HepG2 (cell line): ENCODE data around the gene GALNT17. TPM values are rescaled to one million over a fixed set of nuclear protein-coding genes. Genes with fewer than 3 reads are reported as not detected.

Experiments
- ATAC-seq: fragments of 200-7000 bp; cut with Tn5 transposase; 3 replicates; pipeline ENCODE4 v1.9.1; 2020; ENCODE audit warnings: mild to moderate bottlenecking, moderate library complexity
- BruUV-seq: library from RNA; stranded (reverse); fragments of 400-500 nt; replicated peaks from 2 replicates; lab custom pipeline; 2021; lab: Mats Ljungman, UMichigan
- CTCF ChIA-PET: fragments of 300-600 bp; formaldehyde crosslinking; extraction: SDS; loops from one replicate; lab custom pipeline; 2021; ENCODE audit warnings: low total read pairs, inconsistent platforms, low intra/inter-chr PET ratio; lab: Yijun Ruan, JAX
- POLR2A ChIA-PET: fragments of 350-600 bp; sonication (Branson Sonifier 250); formaldehyde crosslinking; loops from one replicate; lab custom pipeline; 2020; ENCODE audit warnings: antibody characterized with exemption, inconsistent platforms; lab: Yijun Ruan, JAX
- DNase-seq: peaks from one replicate; pipeline ENCODE4 v3.0.0-alpha.2; 2015; ENCODE audit warnings: low spot score
- FAIRE-seq: peaks from 3 replicates; lab custom pipeline; 2011; peaks lifted over from hg19 to GRCh38; lab: Jason Lieb, UNC
- H2AFZ ChIP-seq: one replicate; pipeline ENCODE4 v1.6.1; 2011; ENCODE audit warnings: low read length, inconsistent platforms
- H3K27ac ChIP-seq: fragments of 300-600 bp; 3 replicates; pipeline ENCODE4 v1.8.0; 2011; ENCODE audit warnings: mixed run types, mild to moderate bottlenecking, mixed read lengths, low read length, inconsistent platforms; ENCODE audit not compliant: insufficient read depth; ENCODE audit errors: extremely low read length
- H3K27me3 ChIP-seq, 2 experiments: fragments of 200-600 bp in 1 of 2; 2 replicates in 1 of 2; 3 replicates in 1 of 2; pipeline versions ENCODE4 v1.6.0 to v1.8.0; 2011; ENCODE audit warnings: low read length in 2 of 2, mild to moderate bottlenecking in 2 of 2, moderate library complexity in 2 of 2, inconsistent platforms in 1 of 2; ENCODE audit not compliant: insufficient read depth in 2 of 2, control insufficient read depth in 1 of 2
- H3K36me3 ChIP-seq, 2 experiments: fragments of 200-600 bp in 1 of 2; replicated peaks in 1 of 2; 2 replicates in 1 of 2; 3 replicates in 1 of 2; pipeline versions ENCODE4 v1.5.1 to v1.8.0; 2011; ENCODE audit warnings: low read length in 2 of 2, inconsistent platforms in 1 of 2; ENCODE audit not compliant: insufficient read depth in 2 of 2, control insufficient read depth in 1 of 2
- H3K4me1 ChIP-seq: 2 replicates; pipeline ENCODE4 v1.5.1; 2012; ENCODE audit warnings: low read length, inconsistent platforms; ENCODE audit not compliant: insufficient read depth
- H3K4me2 ChIP-seq: 2 replicates; pipeline ENCODE4 v1.6.0; 2011; ENCODE audit warnings: low read depth, low read length, inconsistent platforms
- H3K4me3 ChIP-seq, 3 experiments: fragments of 200-600 bp in 1 of 3; sonication (generic), shearing (Covaris generic) in 1 of 3; replicated peaks in 1 of 3; 2 replicates each; pipeline ENCODE4 v1.5.1; 2011 to 2016; ENCODE audit warnings: low read length in 3 of 3, inconsistent platforms in 2 of 3, low read depth in 2 of 3, mild to moderate bottlenecking in 2 of 3, control low read depth in 1 of 3, mixed read lengths in 1 of 3; ENCODE audit not compliant: insufficient read depth in 1 of 3
- H3K79me2 ChIP-seq: one replicate; pipeline ENCODE4 v1.6.1; 2011; ENCODE audit warnings: low read length, inconsistent platforms; ENCODE audit not compliant: insufficient read depth
- H3K9ac ChIP-seq: 2 replicates; pipeline ENCODE4 v1.6.0; 2011; ENCODE audit warnings: mild to moderate bottlenecking, low read depth, low read length, inconsistent platforms; ENCODE audit not compliant: insufficient read depth
- H3K9me3 ChIP-seq: 2 replicates; pipeline ENCODE4 v1.5.1; 2012; ENCODE audit warnings: mild to moderate bottlenecking, low read length
- H4K20me1 ChIP-seq: 2 replicates; pipeline ENCODE4 v1.6.0; 2011; ENCODE audit warnings: inconsistent platforms, mild to moderate bottlenecking, low read length, moderate library complexity; ENCODE audit not compliant: insufficient read depth
- SMAD3 ChIP-seq: sonication (generic); formaldehyde crosslinking; IDR thresholded peaks from 2 replicates; pipeline ENCODE4 v1.4.0; 2020; ENCODE audit warnings: missing genetic modification reagents
- SP5 ChIP-seq: IDR thresholded peaks from 2 replicates; pipeline ENCODE4 v1.6.1; 2016; ENCODE audit warnings: low read depth, borderline replicate concordance
- THYN1 ChIP-seq: sonication (generic); formaldehyde crosslinking; IDR thresholded peaks from 2 replicates; pipeline ENCODE4 v1.8.1; 2023; ENCODE audit warnings: low read depth, mild to moderate bottlenecking, moderate library complexity, missing genetic modification reagents, borderline replicate concordance
- ZBTB44 ChIP-seq: sonication (generic); formaldehyde crosslinking; IDR thresholded peaks from 2 replicates; pipeline ENCODE4 v1.4.0; 2020; ENCODE audit warnings: missing genetic modification reagents
- ZNF101 ChIP-seq: sonication (generic); formaldehyde crosslinking; IDR thresholded peaks from 2 replicates; pipeline ENCODE4 v1.4.0; 2020; ENCODE audit warnings: mild to moderate bottlenecking, low read depth, missing genetic modification reagents, borderline replicate concordance
- ZNF430 ChIP-seq: sonication (generic); formaldehyde crosslinking; IDR thresholded peaks from 2 replicates; pipeline ENCODE4 v1.9.0; 2021; ENCODE audit warnings: mild to moderate bottlenecking, missing genetic modification reagents
- ZNF484 ChIP-seq: sonication (generic); formaldehyde crosslinking; IDR thresholded peaks from 2 replicates; pipeline ENCODE4 v1.5.1; 2020; ENCODE audit warnings: mild to moderate bottlenecking, low read depth, missing genetic modification reagents, borderline replicate concordance
- ZNF543 ChIP-seq: sonication (generic); formaldehyde crosslinking; IDR thresholded peaks from 2 replicates; pipeline ENCODE4 v1.4.0; 2020; ENCODE audit warnings: mild to moderate bottlenecking, missing genetic modification reagents
- ZNF607 ChIP-seq: sonication (generic); formaldehyde crosslinking; IDR thresholded peaks from 2 replicates; pipeline ENCODE4 v1.5.1; 2020; ENCODE audit warnings: missing genetic modification reagents, mild to moderate bottlenecking, borderline replicate concordance
- WGBS: methylation state at CpG from one replicate; pipeline ENCODE4 v1.1.6; 2017; ENCODE audit warnings: low lambda C conversion rate; 5-methylcytosine and 5-hydroxymethylcytosine counted together
- in situ Hi-C: cut with HindIII; loops from 2 replicates; pipeline ENCODE4 v1.10.0; 2017; ENCODE audit warnings: low pct_unique_long_range_greater_than_20kb; ENCODE audit not compliant: extremely low pct_ligation_motif_present
- intact Hi-C: fragments of 100-400 bp; cut with micrococcal nuclease; formaldehyde crosslinking; loops from one replicate; pipeline ENCODE4 v1.10.0; 2022; ENCODE audit not compliant: unreplicated experiment
- polyA plus RNA-seq, 8 experiments: library from polyadenylated mRNA; depleted of rRNA in 3 of 8; stranded (reverse) in 7 of 8; unstranded in 1 of 8; fragments of >200 nt; fragmentation: Illumina TruSeq in 4 of 8; extraction: Trizol in 4 of 8; gene quantifications; 2 replicates each; pipeline versions ENCODE4 v1.2.1 to v1.2.3, GENCODE V29; 2011 to 2016; ENCODE audit warnings: low read depth in 4 of 8, missing spikeins in 1 of 8, mixed read lengths in 1 of 8; ENCODE audit not compliant: insufficient read depth in 1 of 8
- total RNA-seq, 5 experiments: library from RNA; depleted of rRNA; stranded (reverse); fragments of >200 nt; fragmentation: Illumina TruSeq; extraction: Trizol; gene quantifications; 2 replicates each; pipeline ENCODE4 v1.2.3, GENCODE V29; 2016; ENCODE audit warnings: low read depth in 1 of 5

Gene GALNT17
- total and polyA plus RNA-seq, 2 of the 13 experiments (the other 11 are each of a cell fraction or from before 2014, with no cell fraction given), result not detected

GRCh38 chr7:71264005-71264404 lies 132.1 kb downstream of the GALNT17 start:
- H3K4me3 ChIP-seq, result no peak overlapping the region
- no peaks in the 10 kb centered on the region; a peak in 1 of 5 replicates for H3K27me3 ChIP-seq
- WGBS, result 25% methylated on average over 3 of the region's 3 CpGs
- no TSS peak for BruUV-seq
- H4K20me1 ChIP-seq, result no peaks in the 10 kb centered on the region
- H3K4me1 ChIP-seq, result no peaks in the 10 kb centered on the region
- POLR2A ChIA-PET, result no interaction called here
- no peak for FAIRE-seq
- CTCF ChIA-PET, result no interaction called here
- H2AFZ ChIP-seq, result no peak overlapping the region
- no peak for ATAC-seq
- H3K36me3 ChIP-seq, result no peaks in the 10 kb centered on the region
- H3K4me2 ChIP-seq, result no peak overlapping the region
- no peak overlapping the region for H3K9ac ChIP-seq
- intact Hi-C loops, result no loop called here
- H3K27ac ChIP-seq, result no peak overlapping the region
- TF ChIP-seq ZNF607 (no peak), ZNF101 (CRISPR knock-in tag) (no peak)
- TF ChIP-seq, all 625 proteins: peak for 0
- in situ Hi-C loops, result no loop called here
- DNase-seq, result no peak
- H3K9me3 ChIP-seq, result peaks cover 10% of the 10 kb centered on the region; the same call in 1 of the 2 replicates
- no peaks in the 10 kb centered on the region for H3K79me2 ChIP-seq

- H3K79me2 ChIP-seq, result no peaks in the 10 kb centered on the region
- no peak for DNase-seq
- in situ Hi-C loops, result no loop called here
- no peaks in the 10 kb centered on the region for H3K27me3 ChIP-seq
- no peak overlapping the region for H3K9ac ChIP-seq
- no peaks in the 10 kb centered on the region for H4K20me1 ChIP-seq
- no peak overlapping the region for H2AFZ ChIP-seq
- CTCF ChIA-PET, result no interaction called here
- no TSS peak for BruUV-seq
- H3K4me2 ChIP-seq, result no peak overlapping the region
- H3K4me3 ChIP-seq, result no peak overlapping the region
- POLR2A ChIA-PET, result no interaction called here
- no peaks in the 10 kb centered on the region for H3K36me3 ChIP-seq
- H3K4me1 ChIP-seq, result no peaks in the 10 kb centered on the region
- intact Hi-C loops, result no loop called here
- TF ChIP-seq ZBTB44 (CRISPR knock-in tag) (no peak), THYN1 (CRISPR knock-in tag) (no peak), ZNF430 (CRISPR knock-in tag) (no peak), ZNF484 (no peak), ZNF543 (CRISPR knock-in tag) (no peak), SP5 (CRISPR knock-in tag) (no peak), SMAD3 (no peak)
- WGBS, result under 1% methylated on average over 7 of the region's 7 CpGs
- no peak overlapping the region for H3K27ac ChIP-seq
- FAIRE-seq, result no peak
- no peak for ATAC-seq
- peaks cover 10% of the 10 kb centered on the region; the same call in 1 of the 2 replicates for H3K9me3 ChIP-seq
Observed at GRCh38 chr7:71266912-71267311, 135.0 kb downstream of the GALNT17 start.
